NCI-H128 (cell line): ENCODE results near the gene DPP6.
"Not testable (repeated sequence)": the region's sequence is repeated elsewhere in the genome, so short reads cannot be mapped to it uniquely, and the experiment has no call there.

Source experiments
- DNase-seq: peaks from one replicate; lab custom pipeline; 2025; ENCODE audit not compliant: unreplicated experiment; lab: John Stamatoyannopoulos, UW

DPP6 gene

DNA sequence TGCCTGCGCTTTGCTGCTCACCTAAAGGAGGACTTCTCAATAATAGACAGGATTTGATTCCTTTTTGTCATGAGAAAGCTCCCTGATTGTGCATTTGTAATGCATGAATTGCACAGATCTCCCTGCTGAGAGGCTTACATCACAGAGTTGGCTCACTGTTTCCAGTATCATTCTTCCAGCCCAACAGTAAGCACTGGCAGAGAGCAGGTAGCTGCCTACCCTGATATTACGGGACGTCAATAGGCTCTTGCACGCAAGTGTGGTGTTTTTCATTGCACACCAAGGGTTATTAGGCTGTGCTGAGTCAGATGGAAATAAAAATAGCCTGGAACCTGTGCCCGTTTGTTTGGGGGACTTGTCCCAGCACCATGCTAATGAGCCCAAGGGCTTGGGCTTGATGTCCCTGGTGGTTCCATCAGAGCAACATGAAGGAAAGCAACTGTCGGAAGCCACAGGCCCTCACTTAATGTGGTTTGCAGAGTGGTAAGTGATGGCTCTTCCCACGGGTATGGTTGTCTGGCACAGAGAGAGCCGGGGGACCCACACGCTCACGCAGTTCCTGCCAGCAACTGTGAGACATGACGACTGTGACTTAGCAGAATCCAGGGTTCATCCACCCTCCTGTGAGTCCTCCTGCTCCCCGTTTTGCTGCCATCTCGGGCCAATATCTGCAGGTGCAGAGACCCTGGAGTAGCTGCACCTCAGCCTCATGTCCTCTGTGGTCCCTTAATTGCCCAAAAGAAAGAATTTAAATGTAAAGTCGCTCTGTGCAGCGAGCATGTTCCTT is 20.4 kb downstream of the DPP6 start:
- not testable (repeated sequence) for DNase-seq

DNA sequence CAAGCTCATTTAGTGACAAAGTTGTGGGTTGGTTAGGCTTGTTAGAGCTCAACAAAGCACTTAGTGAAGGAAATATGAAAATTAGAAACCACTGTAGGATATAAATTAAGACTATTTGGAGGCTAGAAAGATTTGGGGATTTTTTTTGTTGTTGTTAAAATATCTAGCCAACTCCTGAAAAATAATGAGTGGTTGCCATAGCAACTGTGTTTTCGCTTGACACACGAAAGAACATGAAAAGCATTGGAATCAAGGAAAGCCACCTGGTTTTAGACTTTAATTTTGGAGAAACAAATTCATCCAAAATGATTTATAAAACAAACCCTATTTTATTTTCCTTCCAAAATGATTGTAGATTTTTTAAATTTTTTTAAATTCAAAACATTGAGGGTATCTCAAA is 26.3 kb downstream of the DPP6 start:
- not testable (repeated sequence) for DNase-seq

GRCh38 chr7:154080249-154080648 is 28.1 kb downstream of the DPP6 start:
- DNase-seq, result not testable (repeated sequence)

GRCh38 chr7:154087037-154087725 is 35.0 kb downstream of the DPP6 start:
- DNase-seq, result not testable (repeated sequence)

DNA sequence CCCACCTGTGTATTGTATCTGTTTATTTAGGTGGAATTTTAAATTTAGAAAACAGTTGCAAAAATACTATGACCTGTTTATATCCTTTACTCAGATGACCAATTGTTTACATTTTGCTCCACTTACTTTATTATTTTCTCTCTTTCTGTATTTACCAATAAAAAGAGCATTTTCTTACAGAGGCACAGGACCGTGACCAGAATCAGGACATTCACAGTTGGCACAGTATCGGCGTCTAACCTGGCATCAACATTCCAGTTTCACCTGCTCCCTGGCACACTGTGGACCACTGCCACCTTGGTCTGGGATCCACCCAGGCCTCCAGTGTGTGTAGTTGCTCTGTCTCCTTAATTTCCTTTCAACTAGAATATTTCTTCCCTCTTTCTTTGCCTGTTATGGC is 39.9 kb downstream of the DPP6 start:
- DNase-seq, result not testable (repeated sequence)

- not testable (repeated sequence) for DNase-seq
Observed at GRCh38 chr7:154095201-154095600, 43.0 kb downstream of the DPP6 start.

DNA sequence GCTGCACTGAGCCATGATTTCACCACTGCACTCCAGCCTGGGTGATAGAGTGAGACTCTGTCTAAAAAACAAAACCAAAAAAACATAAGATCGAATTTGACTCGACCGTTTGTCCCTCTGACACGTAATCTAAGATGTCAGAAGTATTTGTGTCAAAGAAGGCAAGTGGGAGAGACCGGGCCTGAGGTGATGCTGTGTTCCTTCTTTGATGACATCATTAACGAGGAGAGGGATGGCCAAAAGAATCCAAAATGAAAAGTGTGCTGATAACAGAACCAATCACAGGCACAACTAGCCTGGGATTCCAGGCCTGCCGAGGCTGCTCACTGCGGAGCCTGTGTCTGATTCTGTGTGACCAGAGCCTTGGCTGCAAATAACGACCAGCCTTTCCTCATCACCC is 52.9 kb downstream of the DPP6 start:
- not testable (repeated sequence) for DNase-seq

DNA sequence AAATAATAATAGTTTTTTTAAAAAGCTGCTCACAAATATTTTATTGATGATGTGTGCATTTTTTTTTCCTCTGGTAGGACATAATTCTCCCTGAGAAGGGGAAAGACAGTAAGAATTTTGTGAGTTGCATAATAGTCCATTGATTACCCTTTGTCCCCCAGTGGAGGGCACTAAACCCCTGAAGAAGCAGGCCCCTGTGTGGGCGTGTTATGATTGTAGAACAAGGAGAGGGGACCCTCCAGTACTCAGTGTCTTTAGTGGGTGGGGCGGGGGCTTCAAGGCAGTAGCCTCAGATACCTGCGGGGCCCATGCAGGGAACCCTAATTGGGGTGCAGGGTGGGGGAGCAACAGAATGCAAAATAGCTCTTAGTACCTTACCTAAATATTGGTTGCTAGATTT is 57.4 kb downstream of the DPP6 start:
- DNase-seq, result not testable (repeated sequence)

GRCh38 chr7:154113732-154114351 is 61.6 kb downstream of the DPP6 start:
- DNase-seq, result not testable (repeated sequence)

GRCh38 chr7:154117411-154118390 is 65.5 kb downstream of the DPP6 start:
- not testable (repeated sequence) for DNase-seq

- not testable (repeated sequence) for DNase-seq
Observed at GRCh38 chr7:154120825-154121224, 68.6 kb downstream of the DPP6 start.

GRCh38 chr7:154122720-154123119 is 70.5 kb downstream of the DPP6 start:
- DNase-seq, result not testable (repeated sequence)

GRCh38 chr7:154123397-154123796 is 71.2 kb downstream of the DPP6 start:
- DNase-seq, result not testable (repeated sequence)

- DNase-seq, result not testable (repeated sequence)
Observed at GRCh38 chr7:154129142-154129541, 76.9 kb downstream of the DPP6 start.

- not testable (repeated sequence) for DNase-seq
Observed at GRCh38 chr7:154132617-154133016, 80.4 kb downstream of the DPP6 start.

GRCh38 chr7:154133703-154134277 is 81.6 kb downstream of the DPP6 start:
- DNase-seq, result not testable (repeated sequence)

GRCh38 chr7:154134698-154135097 is 82.5 kb downstream of the DPP6 start:
- not testable (repeated sequence) for DNase-seq

- DNase-seq, result not testable (repeated sequence)
Observed at GRCh38 chr7:154135646-154136045, 83.4 kb downstream of the DPP6 start.

DNA sequence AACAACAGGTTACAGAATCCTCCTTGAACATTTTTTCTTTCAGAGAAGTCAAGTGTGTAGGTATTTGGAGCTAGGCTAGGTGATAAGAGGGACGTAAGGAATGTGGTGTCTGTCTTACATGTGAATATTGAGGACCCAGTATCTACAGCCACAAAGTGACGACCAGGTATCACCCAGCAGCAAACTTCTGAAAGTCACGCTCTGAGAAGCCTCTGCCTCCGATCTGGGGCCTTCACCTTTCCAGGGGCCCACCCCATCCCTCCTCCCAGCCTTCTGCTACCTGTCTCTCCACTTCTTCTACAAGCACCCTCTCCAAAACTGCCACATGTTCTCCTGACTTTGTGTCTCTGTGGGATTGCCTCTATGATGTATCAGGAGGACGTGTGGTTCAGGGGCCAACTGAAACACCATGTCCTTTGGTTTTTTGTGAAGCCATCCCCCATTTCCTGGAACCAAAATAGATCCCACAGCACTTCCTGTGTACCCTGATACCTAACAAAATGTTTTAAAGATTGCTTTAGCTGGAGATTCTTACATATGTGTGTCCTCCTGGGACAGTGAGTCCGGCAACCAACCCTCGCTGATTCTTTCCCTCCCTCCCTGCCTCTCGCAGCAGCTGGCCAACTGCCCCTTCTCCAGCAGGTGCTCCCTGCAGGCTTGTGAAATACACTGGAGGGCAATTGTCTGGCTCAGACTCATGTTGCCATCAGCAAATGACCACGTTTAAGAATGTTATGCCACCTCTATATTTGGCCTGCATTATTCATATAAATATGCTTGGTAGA is 93.9 kb downstream of the DPP6 start:
- DNase-seq, result not testable (repeated sequence)

DNA sequence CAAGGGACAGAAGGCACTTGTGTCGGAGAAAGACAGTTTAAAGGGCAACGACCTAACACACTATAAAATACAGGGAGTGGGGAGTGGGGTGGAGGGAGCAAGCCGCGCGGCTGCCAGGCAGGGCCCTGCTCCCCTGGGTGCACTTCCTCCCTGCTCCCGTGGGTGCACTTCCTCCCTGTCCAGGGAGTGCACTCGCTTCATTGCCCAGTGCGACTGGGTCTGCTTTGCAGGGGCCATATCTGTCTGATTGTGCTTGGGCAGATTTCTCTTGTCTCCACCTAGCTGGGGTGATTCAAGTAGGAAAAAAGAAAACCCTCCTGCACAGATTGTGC is 94.5 kb downstream of the DPP6 start:
- DNase-seq, result not testable (repeated sequence)
